ENCODE measurements around the gene ZNF326. TPM values are rescaled to one million over a fixed set of nuclear protein-coding genes. Genes with fewer than 3 reads are reported as not detected.

The ZNF326 gene
- total RNA-seq, 1 experiment from 2014 or later, result 39.0 TPM

DNA sequence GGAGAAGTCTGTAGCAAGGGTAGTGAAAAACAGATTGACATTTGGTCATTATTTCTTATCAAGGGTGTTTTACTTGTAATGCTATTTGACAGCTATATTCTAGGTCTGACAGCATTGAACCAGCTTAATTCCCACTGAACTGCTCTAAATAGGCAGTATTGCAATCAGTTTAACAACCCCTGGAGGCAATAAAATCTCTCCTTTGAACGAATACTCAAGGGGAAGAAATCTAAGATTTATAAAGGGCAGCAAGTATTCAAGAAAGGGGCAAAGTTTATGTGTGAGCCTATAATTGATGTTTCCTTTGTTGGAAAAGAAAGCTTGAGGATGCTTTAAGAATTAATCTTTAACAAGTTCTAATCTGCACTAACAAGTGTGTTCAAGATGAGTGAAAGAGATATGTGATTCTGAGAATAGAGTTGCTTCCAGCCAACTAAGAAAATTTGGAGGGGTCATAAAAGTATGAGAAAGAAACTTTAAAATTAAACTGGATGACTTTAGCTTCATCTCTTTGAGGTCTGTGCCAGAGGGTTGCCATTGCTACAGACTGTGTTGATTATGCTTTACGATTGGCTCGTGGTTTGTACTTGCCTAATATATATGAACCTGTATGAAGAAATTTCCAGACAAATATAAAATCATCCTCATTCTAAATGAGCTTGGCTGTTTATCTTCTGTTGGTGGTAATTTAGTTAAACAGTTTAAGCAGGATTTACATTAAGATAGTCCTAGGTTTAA is 72.5 kb downstream of the ZNF326 start:
- Histone ChIP-seq H4K91ac (ENCODE audit: insufficient read length, low read depth, low read length) (no peak overlapping the region), H4K8ac (replicated peaks; ENCODE audit: insufficient read length, low read depth, low read length) (no peak overlapping the region), H4K20me1 (ENCODE audit: control insufficient read depth, insufficient read depth, insufficient read length) (no peaks in the 10 kb centered on the region), H3K23ac (ENCODE audit: insufficient read length, low read depth, low read length) (no peak overlapping the region), H3K56ac (ENCODE audit: insufficient read length, low read depth, low read length) (no peak overlapping the region), H3T11ph (ENCODE audit: low read length) (no peak overlapping the region), H3K79me2 (ENCODE audit: insufficient read depth, low read length) (no peaks in the 10 kb centered on the region), H2BK20ac (ENCODE audit: low read depth, low read length, poor library complexity, severe bottlenecking) (no peak overlapping the region), H3K4me1 (ENCODE audit: insufficient read depth, low read length) (no peaks in the 10 kb centered on the region), H2BK15ac (ENCODE audit: low read depth, low read length) (no peak overlapping the region), H3K4me2 (ENCODE audit: insufficient read depth, insufficient read length, low read length) (no peak overlapping the region), H2BK12ac (ENCODE audit: insufficient read length, low read depth, low read length) (no peak overlapping the region), H2AFZ (ENCODE audit: low read length) (no peak overlapping the region), H4K5ac (ENCODE audit: insufficient read length, low read depth, low read length) (no peak overlapping the region), H3K18ac (ENCODE audit: insufficient read length, low read depth, low read length) (no peak overlapping the region), H3K9me3 (ENCODE audit: control insufficient read depth, low read depth, low read length) (no peaks in the 10 kb centered on the region), H3K27me3 (ENCODE audit: insufficient read depth, low read length) (no peaks in the 10 kb centered on the region), H3K27ac (ENCODE audit: insufficient read length, low read depth, low read length) (no peak overlapping the region), H2BK5ac (ENCODE audit: insufficient read length, low read length) (no peak overlapping the region), H3K23me2 (ENCODE audit: insufficient read length, low read depth, low read length, poor library complexity, severe bottlenecking) (no peaks in the 10 kb centered on the region), H3K14ac (ENCODE audit: insufficient read depth, low read length) (no peak overlapping the region), H2BK120ac (ENCODE audit: low read depth, low read length, poor library complexity, severe bottlenecking) (no peak overlapping the region), H3K9ac (ENCODE audit: extremely low read depth, insufficient read length, low read length) (no peak overlapping the region), H3K4ac (ENCODE audit: low read depth, low read length) (no peak overlapping the region), H3K79me1 (ENCODE audit: insufficient read depth, low read depth, low read length, poor library complexity, severe bottlenecking) (no peaks in the 10 kb centered on the region), H2AK5ac (ENCODE audit: insufficient read length, low read length) (no peak overlapping the region)
- Mint-ChIP-seq H3K36me3 (ENCODE audit: insufficient read depth in 1 of 3, low read depth in 3 of 3) (peaks cover 11 to 16% (median 11%) of the 10 kb centered on the region in 3 experiments), H3K9me3 (peaks cover 12 to 16% of the 10 kb centered on the region in 2 experiments), H3K27me3 (ENCODE audit: low read depth) (peaks cover 2% of the 10 kb centered on the region; the same call in 1 of the 2 replicates), H3K27ac (no peak overlapping the region), H3K4me3 (no peak overlapping the region), H3K4me1 (peaks cover 13 to 17% of the 10 kb centered on the region in 2 experiments)
- no peak for DNase-seq
- TF ChIP-seq, protein P1, sequence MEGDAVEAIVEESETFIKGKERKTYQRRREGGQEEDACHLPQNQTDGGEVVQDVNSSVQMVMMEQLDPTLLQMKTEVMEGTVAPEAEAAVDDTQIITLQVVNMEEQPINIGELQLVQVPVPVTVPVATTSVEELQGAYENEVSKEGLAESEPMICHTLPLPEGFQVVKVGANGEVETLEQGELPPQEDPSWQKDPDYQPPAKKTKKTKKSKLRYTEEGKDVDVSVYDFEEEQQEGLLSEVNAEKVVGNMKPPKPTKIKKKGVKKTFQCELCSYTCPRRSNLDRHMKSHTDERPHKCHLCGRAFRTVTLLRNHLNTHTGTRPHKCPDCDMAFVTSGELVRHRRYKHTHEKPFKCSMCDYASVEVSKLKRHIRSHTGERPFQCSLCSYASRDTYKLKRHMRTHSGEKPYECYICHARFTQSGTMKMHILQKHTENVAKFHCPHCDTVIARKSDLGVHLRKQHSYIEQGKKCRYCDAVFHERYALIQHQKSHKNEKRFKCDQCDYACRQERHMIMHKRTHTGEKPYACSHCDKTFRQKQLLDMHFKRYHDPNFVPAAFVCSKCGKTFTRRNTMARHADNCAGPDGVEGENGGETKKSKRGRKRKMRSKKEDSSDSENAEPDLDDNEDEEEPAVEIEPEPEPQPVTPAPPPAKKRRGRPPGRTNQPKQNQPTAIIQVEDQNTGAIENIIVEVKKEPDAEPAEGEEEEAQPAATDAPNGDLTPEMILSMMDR (conservative IDR thresholded peaks at IDR 0.05), result no peak
- WGBS (ENCODE audit: extremely low coverage, insufficient read length, low lambda C conversion rate), result no CpG with 5 or more reads among the region's 3 CpGs

Measured in H9 (cell line).